OCI-LY7 (cell line): ENCODE results near the gene QKI.

ENCODE experiments used
- EZH2phosphoT487 ChIP-seq: fragments of 200-600 bp; sonication (generic); IDR thresholded peaks from 2 replicates; pipeline ENCODE4 v1.6.1; 2018; ENCODE audit warnings: low read depth, borderline replicate concordance, mild to moderate bottlenecking, mixed run types, antibody characterized with exemption, low read length, moderate library complexity, mixed read lengths
- TF ChIP-seq, protein P1 (sequence below): fragments of 200-600 bp; sonication (generic); conservative IDR thresholded peaks from 2 replicates; pipeline ENCODE4 v1.5.1; 2014; ENCODE audit warnings: mild to moderate bottlenecking, antibody characterized with exemption, low read length, moderate library complexity, mixed read lengths

DNA sequence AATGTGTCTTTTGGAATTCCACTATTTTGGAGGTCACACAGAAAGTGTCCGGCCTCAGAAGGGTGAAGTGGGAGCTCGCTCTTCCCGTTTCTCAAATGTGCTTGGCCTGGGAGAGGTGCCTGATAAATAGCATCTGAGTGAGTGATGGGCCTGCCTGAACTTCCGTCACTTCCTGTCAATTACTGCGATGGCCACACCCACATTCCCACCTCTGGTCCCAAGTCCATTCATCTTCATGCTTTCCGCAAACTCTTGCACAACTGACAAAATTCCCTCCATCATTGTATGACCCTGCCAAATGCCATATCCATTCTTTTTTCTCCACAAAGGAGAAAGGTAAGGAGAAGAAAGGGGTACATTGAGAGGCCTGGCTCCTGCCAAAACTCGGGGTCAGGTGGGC lies 169.0 kb downstream of the QKI start:
- no peak for TF ChIP-seq EZH2phosphoT487
- TF ChIP-seq, protein P1, sequence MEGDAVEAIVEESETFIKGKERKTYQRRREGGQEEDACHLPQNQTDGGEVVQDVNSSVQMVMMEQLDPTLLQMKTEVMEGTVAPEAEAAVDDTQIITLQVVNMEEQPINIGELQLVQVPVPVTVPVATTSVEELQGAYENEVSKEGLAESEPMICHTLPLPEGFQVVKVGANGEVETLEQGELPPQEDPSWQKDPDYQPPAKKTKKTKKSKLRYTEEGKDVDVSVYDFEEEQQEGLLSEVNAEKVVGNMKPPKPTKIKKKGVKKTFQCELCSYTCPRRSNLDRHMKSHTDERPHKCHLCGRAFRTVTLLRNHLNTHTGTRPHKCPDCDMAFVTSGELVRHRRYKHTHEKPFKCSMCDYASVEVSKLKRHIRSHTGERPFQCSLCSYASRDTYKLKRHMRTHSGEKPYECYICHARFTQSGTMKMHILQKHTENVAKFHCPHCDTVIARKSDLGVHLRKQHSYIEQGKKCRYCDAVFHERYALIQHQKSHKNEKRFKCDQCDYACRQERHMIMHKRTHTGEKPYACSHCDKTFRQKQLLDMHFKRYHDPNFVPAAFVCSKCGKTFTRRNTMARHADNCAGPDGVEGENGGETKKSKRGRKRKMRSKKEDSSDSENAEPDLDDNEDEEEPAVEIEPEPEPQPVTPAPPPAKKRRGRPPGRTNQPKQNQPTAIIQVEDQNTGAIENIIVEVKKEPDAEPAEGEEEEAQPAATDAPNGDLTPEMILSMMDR: no peak
